Measurements from ENCODE around the gene FBXL16.

- TF ChIP-seq CTCF (IDR thresholded peaks at IDR 0.05; ENCODE audit: low read depth, low read length, poor library complexity, severe bottlenecking) = peak; percentile 87
- no peak for TF ChIP-seq EZH2phosphoT487 (IDR thresholded peaks at IDR 0.05; ENCODE audit: borderline replicate concordance, low read length)
Measured at GRCh38 chr16:740764-741505, 35.3 kb upstream of the FBXL16 start, which contains the start of gene CIAO3.
